ENCODE measurements around the gene RMRP.

The RMRP gene

GRCh38 chr9:35657546-35658136 lies at the start of gene RMRP:
Gene RMRP (minus strand): TSS chr9:35658019.
- DNase-seq (ENCODE audit: low read depth): peak; percentile 100
- peak within 1 kb of the TSS; percentile 81 for H3K4me3 ChIP-seq (ENCODE audit: low read length)
- TF ChIP-seq CTCF (IDR thresholded peaks at IDR 0.05; ENCODE audit: insufficient read depth, low read depth, low read length, missing control alignments): peak; percentile 26

GRCh38 chr9:35706951-35707350 lies 49.1 kb upstream of the RMRP start:
- DNase-seq (ENCODE audit: low read depth): no peak
- H3K4me3 ChIP-seq (ENCODE audit: low read length): no peak overlapping the region
- TF ChIP-seq CTCF (IDR thresholded peaks at IDR 0.05; ENCODE audit: insufficient read depth, low read depth, low read length, missing control alignments): no peak

- H3K4me3 ChIP-seq (ENCODE audit: low read length): no peak overlapping the region
- DNase-seq (ENCODE audit: low read depth): no peak
Measured at GRCh38 chr9:35705836-35706430, 48.1 kb upstream of the RMRP start.

GRCh38 chr9:35705372-35705771 lies 47.6 kb upstream of the RMRP start:
- H3K4me3 ChIP-seq (ENCODE audit: low read length): no peak overlapping the region
- DNase-seq (ENCODE audit: low read depth): no peak
- no peak for TF ChIP-seq CTCF (IDR thresholded peaks at IDR 0.05; ENCODE audit: insufficient read depth, low read depth, low read length, missing control alignments)

More at GRCh38 chr9:35705836-35706430, 48.1 kb upstream of the RMRP start:
- no peak for TF ChIP-seq CTCF (IDR thresholded peaks at IDR 0.05; ENCODE audit: insufficient read depth, low read depth, low read length, missing control alignments)

GRCh38 chr9:35703906-35704672 lies 46.3 kb upstream of the RMRP start:
- H3K4me3 ChIP-seq (ENCODE audit: low read length): no peak overlapping the region
- DNase-seq (ENCODE audit: low read depth): no peak
- TF ChIP-seq CTCF (IDR thresholded peaks at IDR 0.05; ENCODE audit: insufficient read depth, low read depth, low read length, missing control alignments): no peak

GRCh38 chr9:35702696-35703095 lies 44.9 kb upstream of the RMRP start:
- no peak for TF ChIP-seq CTCF (IDR thresholded peaks at IDR 0.05; ENCODE audit: insufficient read depth, low read depth, low read length, missing control alignments)
- DNase-seq (ENCODE audit: low read depth): no peak
- no peak overlapping the region for H3K4me3 ChIP-seq (ENCODE audit: low read length)
